IMR-90 (cell line): Measurements from ENCODE around the gene LUC7L2. TPM values are rescaled to one million over a fixed set of nuclear protein-coding genes. Genes with fewer than 3 reads are reported as not detected.

Experiments
- ATAC-seq: fragments of 200-7000 bp; cut with Tn5 transposase; 2 replicates; pipeline ENCODE4 v1.9.1; 2020; ENCODE audit warnings: low read depth, mild to moderate bottlenecking, moderate library complexity
- BruUV-seq: library from RNA; stranded (reverse); fragments of 400-500 nt; replicated peaks from 2 replicates; lab custom pipeline; 2021; lab: Mats Ljungman, UMichigan
- CTCF ChIA-PET: fragments of 300-600 bp; formaldehyde crosslinking; extraction: SDS; loops from one replicate; lab custom pipeline; 2021; ENCODE audit warnings: antibody characterized with exemption; lab: Yijun Ruan, JAX
- POLR2A ChIA-PET: fragments of 300-600 bp; sonication (Branson Sonifier 250); formaldehyde crosslinking; loops from one replicate; lab custom pipeline; 2022; ENCODE audit warnings: antibody characterized with exemption; ENCODE audit not compliant: unreplicated experiment; lab: Charles Lee
- DNase-seq: peaks from one replicate; pipeline ENCODE4 v3.0.0; 2013
- H2AFZ ChIP-seq: replicated peaks from 2 replicates; pipeline ENCODE3; 2013; ENCODE audit warnings: low read length, mild to moderate bottlenecking; ENCODE audit not compliant: poor library complexity
- H2AK5ac ChIP-seq: 2 replicates; pipeline ENCODE4 v1.6.1; 2013; ENCODE audit warnings: low read depth, low read length, inconsistent platforms
- H2AK9ac ChIP-seq: replicated peaks from 2 replicates; pipeline ENCODE3; 2013; ENCODE audit warnings: mild to moderate bottlenecking, low read depth, low read length, moderate library complexity; ENCODE audit not compliant: poor library complexity
- H2BK120ac ChIP-seq: 2 replicates; pipeline ENCODE4 v1.6.1; 2013; ENCODE audit warnings: low read depth, low read length, inconsistent platforms
- H2BK15ac ChIP-seq: 3 replicates; pipeline ENCODE4 v1.6.1; 2013; ENCODE audit warnings: low read depth, low read length, inconsistent platforms
- H2BK20ac ChIP-seq: 2 replicates; pipeline ENCODE4 v1.6.1; 2013; ENCODE audit warnings: low read depth, mild to moderate bottlenecking, inconsistent platforms, low read length, moderate library complexity
- H2BK5ac ChIP-seq: 2 replicates; pipeline ENCODE4 v1.6.1; 2013; ENCODE audit warnings: mild to moderate bottlenecking, low read depth, low read length, inconsistent platforms; ENCODE audit not compliant: poor library complexity, severe bottlenecking
- H3K14ac ChIP-seq: replicated peaks from 2 replicates; pipeline ENCODE4 v1.6.1; 2013; ENCODE audit warnings: low read depth, low read length, inconsistent platforms
- H3K18ac ChIP-seq: 2 replicates; pipeline ENCODE4 v1.6.1; 2013; ENCODE audit warnings: low read depth, low read length, control low read depth
- H3K23ac ChIP-seq: 2 replicates; pipeline ENCODE4 v1.6.1; 2013; ENCODE audit warnings: low read depth, low read length, inconsistent platforms
- H3K27ac ChIP-seq: 2 replicates; pipeline ENCODE4 v1.5.1; 2013; ENCODE audit warnings: mild to moderate bottlenecking, control low read depth, low read length; ENCODE audit not compliant: insufficient read depth
- H3K27me3 ChIP-seq: 2 replicates; pipeline ENCODE4 v1.6.1; 2013; ENCODE audit warnings: low read length; ENCODE audit not compliant: control insufficient read depth, insufficient read depth
- H3K36me3 ChIP-seq: 2 replicates; pipeline ENCODE4 v1.6.1; 2013; ENCODE audit warnings: low read length, mixed read lengths; ENCODE audit not compliant: control insufficient read depth, insufficient read depth
- H3K4ac ChIP-seq: 2 replicates; pipeline ENCODE4 v1.6.1; 2013; ENCODE audit warnings: low read depth, low read length, inconsistent platforms
- H3K4me1 ChIP-seq: 2 replicates; pipeline ENCODE4 v1.6.1; 2013; ENCODE audit warnings: low read length, mixed read lengths; ENCODE audit not compliant: control insufficient read depth, insufficient read depth
- H3K4me2 ChIP-seq: 2 replicates; pipeline ENCODE4 v1.6.1; 2013; ENCODE audit warnings: low read depth, mild to moderate bottlenecking, control low read depth, low read length, moderate library complexity
- H3K4me3 ChIP-seq: 2 replicates; pipeline ENCODE4 v1.5.1; 2013; ENCODE audit warnings: low read depth, mild to moderate bottlenecking, control low read depth, low read length, moderate library complexity; ENCODE audit not compliant: insufficient read depth
- H3K56ac ChIP-seq: 2 replicates; pipeline ENCODE4 v1.6.1; 2013; ENCODE audit warnings: low read length, inconsistent platforms; ENCODE audit not compliant: insufficient read depth; ENCODE audit errors: extremely low read depth
- H3K79me1 ChIP-seq, 2 experiments: 2 replicates each; pipeline ENCODE4 v1.6.1; 2013; ENCODE audit warnings: low read length in 2 of 2, inconsistent platforms in 1 of 2, low read depth in 1 of 2
- H3K9ac ChIP-seq: 2 replicates; pipeline ENCODE4 v1.6.1; 2013; ENCODE audit warnings: low read depth, low read length, control low read depth
- H3K9me1 ChIP-seq: 2 replicates; pipeline ENCODE4 v1.6.1; 2013; ENCODE audit warnings: low read length, inconsistent platforms; ENCODE audit not compliant: insufficient read depth
- H3K9me3 ChIP-seq: 2 replicates; pipeline ENCODE4 v1.6.1; 2013; ENCODE audit warnings: low read length; ENCODE audit not compliant: control insufficient read depth, insufficient read depth
- H4K20me1 ChIP-seq: 2 replicates; pipeline ENCODE4 v1.6.1; 2013; ENCODE audit warnings: low read length, inconsistent platforms; ENCODE audit not compliant: insufficient read depth
- H4K5ac ChIP-seq: 2 replicates; pipeline ENCODE4 v1.6.1; 2013; ENCODE audit warnings: mild to moderate bottlenecking, low read depth, low read length, control low read depth
- H4K8ac ChIP-seq, 2 experiments: 2 replicates each; pipeline ENCODE4 v1.6.1; 2013; ENCODE audit warnings: low read depth in 2 of 2, low read length in 2 of 2, control low read depth in 1 of 2, inconsistent platforms in 1 of 2
- H4K91ac ChIP-seq: 2 replicates; pipeline ENCODE4 v1.6.1; 2013; ENCODE audit warnings: low read depth, low read length, inconsistent platforms; ENCODE audit not compliant: insufficient read depth
- CHD1 ChIP-seq: IDR thresholded peaks from 2 replicates; pipeline ENCODE4 v1.6.1; 2012; ENCODE audit warnings: low read depth, low read length, improper control_type of control experiment
- CTCF ChIP-seq: conservative IDR thresholded peaks from 2 replicates; pipeline ENCODE4 v1.5.1; 2012; ENCODE audit warnings: mild to moderate bottlenecking, low read depth, low read length, improper control_type of control experiment
- ELK1 ChIP-seq: fragments of 150-350 bp; IDR thresholded peaks from 2 replicates; pipeline ENCODE4 v1.6.1; 2016; ENCODE audit warnings: low read depth, mild to moderate bottlenecking, low read length, moderate library complexity, borderline replicate concordance
- MAFK ChIP-seq: IDR thresholded peaks from 2 replicates; pipeline ENCODE4 v1.6.1; 2012; ENCODE audit warnings: low read depth, low read length, improper control_type of control experiment
- NFE2L2 ChIP-seq: fragments of 150-350 bp; IDR thresholded peaks from 2 replicates; pipeline ENCODE4 v1.6.1; 2016; ENCODE audit warnings: low read depth, mild to moderate bottlenecking, low read length
- RAD21 ChIP-seq: IDR thresholded peaks from 2 replicates; pipeline ENCODE4 v1.6.1; 2012; ENCODE audit warnings: low read length, improper control_type of control experiment
- RCOR1 ChIP-seq: IDR thresholded peaks from 2 replicates; pipeline ENCODE4 v1.6.1; 2012; ENCODE audit warnings: mild to moderate bottlenecking, low read length, improper control_type of control experiment; ENCODE audit not compliant: insufficient replicate concordance
- WGBS, 2 experiments: methylation state at CpG; one replicate each; pipeline versions ENCODE4 v1.1.5 to v1.1.7; 2013; ENCODE audit warnings: missing lambda C conversion rate in 2 of 2; ENCODE audit not compliant: insufficient read length in 1 of 2; ENCODE audit errors: extremely low coverage in 2 of 2; 5-methylcytosine and 5-hydroxymethylcytosine counted together
- dilution Hi-C: fragments of 300-500 bp; cut with HindIII; formaldehyde crosslinking; loops from one replicate; pipeline ENCODE4 v1.14.3; 2018; ENCODE audit warnings: low sequenced_read_pairs; ENCODE audit not compliant: unreplicated experiment
- in situ Hi-C: fragments of 300-500 bp; cut with MboI; formaldehyde crosslinking; loops from 3 replicates; pipeline ENCODE4 v1.14.3; 2019; ENCODE audit warnings: low sequenced_read_pairs, inconsistent platforms, mixed read lengths
- intact Hi-C: fragments of 100-400 bp; cut with micrococcal nuclease; formaldehyde crosslinking; loops from 2 replicates; pipeline ENCODE4 v1.10.0; 2022
- polyA plus RNA-seq, 3 experiments: library from polyadenylated mRNA; depleted of rRNA; stranded (reverse); fragments of >200 nt; gene quantifications; 2 replicates each; pipeline ENCODE4 v1.2.3, GENCODE V29; 2012; ENCODE audit warnings: low replicate concordance in 1 of 3
- total RNA-seq: library from RNA; depleted of rRNA; stranded (reverse); fragments of >200 nt; gene quantifications from 2 replicates; pipeline ENCODE4 v1.2.3, GENCODE V29; 2012

Gene LUC7L2
- total and polyA plus RNA-seq, 2 of the 4 experiments (the other 2 are of a cell fraction), result 14.9 to 31.8 TPM

GRCh38 chr7:139354729-139355128 lies 5.0 kb upstream of the LUC7L2 start:
- in situ Hi-C loops, result no loop called here
- DNase-seq, result no peak
- CTCF ChIA-PET, result interaction anchor here (0.6 to 1.5 kb wide), 3 partner anchors 20 to 497 kb away, joined by 3 to 5 read pairs (median 4); no protein-coding TSS in a partner anchor

More at GRCh38 chr7:139354729-139355128, 5.0 kb upstream of the LUC7L2 start:
- Histone ChIP-seq H3K9me1 (no peaks in the 10 kb centered on the region), H3K4me3 (no peak overlapping the region), H4K5ac (no peak overlapping the region), H3K9me3 (no peaks in the 10 kb centered on the region), H2BK120ac (no peak overlapping the region), H3K4me2 (no peak overlapping the region), H4K91ac (no peak overlapping the region), H3K56ac (no peak overlapping the region), H2BK20ac (no peak overlapping the region), H3K27ac (no peak overlapping the region), H4K8ac (no peak overlapping the region), H3K79me1 (peaks cover 0 to 9% of the 10 kb centered on the region in 2 experiments; a peak in 1 of 4 replicates), H3K36me3 (peaks cover 1% of the 10 kb centered on the region; the same call in 1 of the 2 replicates), H3K27me3 (no peaks in the 10 kb centered on the region), H3K9ac (no peak overlapping the region), H2AK5ac (no peak overlapping the region), H3K14ac (no peak overlapping the region), H2BK15ac (no peak overlapping the region), H3K23ac (no peak overlapping the region), H2AK9ac (no peak overlapping the region), H3K18ac (no peak overlapping the region), H4K20me1 (peaks cover 7% of the 10 kb centered on the region; the same call in 1 of the 2 replicates), H2AFZ (no peak overlapping the region), H2BK5ac (no peak overlapping the region), H3K4ac (no peak overlapping the region), H3K4me1 (no peaks in the 10 kb centered on the region)
- intact Hi-C loops, result no loop called here
- TF ChIP-seq RAD21 (no peak), ELK1 (no peak), RCOR1 (no peak), NFE2L2 (no peak), MAFK (no peak), CTCF (no peak), CHD1 (no peak)
- no TSS peak for BruUV-seq
- dilution Hi-C loops, result no loop called here
- POLR2A ChIA-PET, result interaction anchor here (0.7 kb wide), 1 partner anchor 72 kb away, joined by 5 read pairs; no protein-coding TSS in a partner anchor
- no peak for ATAC-seq
- 100% methylated on average over 1 of the region's 2 CpGs; no CpG with 5 or more reads in 1 of the 2 experiments for WGBS, 2 experiments
